COLO668 (cell line): ENCODE data around the gene DENND1C.
"Not testable (repeated sequence)": the region's sequence is repeated elsewhere in the genome, so short reads cannot be mapped to it uniquely, and the experiment has no call there.

ENCODE experiments used
- DNase-seq: peaks from one replicate; lab custom pipeline; 2025; ENCODE audit not compliant: unreplicated experiment; lab: John Stamatoyannopoulos, UW

Gene DENND1C

GRCh38 chr19:6508028-6508771, 26.6 kb upstream of the DENND1C start:
- not testable (repeated sequence) for DNase-seq

GRCh38 chr19:6503407-6504201, 22.0 kb upstream of the DENND1C start:
- no peak for DNase-seq

DNA sequence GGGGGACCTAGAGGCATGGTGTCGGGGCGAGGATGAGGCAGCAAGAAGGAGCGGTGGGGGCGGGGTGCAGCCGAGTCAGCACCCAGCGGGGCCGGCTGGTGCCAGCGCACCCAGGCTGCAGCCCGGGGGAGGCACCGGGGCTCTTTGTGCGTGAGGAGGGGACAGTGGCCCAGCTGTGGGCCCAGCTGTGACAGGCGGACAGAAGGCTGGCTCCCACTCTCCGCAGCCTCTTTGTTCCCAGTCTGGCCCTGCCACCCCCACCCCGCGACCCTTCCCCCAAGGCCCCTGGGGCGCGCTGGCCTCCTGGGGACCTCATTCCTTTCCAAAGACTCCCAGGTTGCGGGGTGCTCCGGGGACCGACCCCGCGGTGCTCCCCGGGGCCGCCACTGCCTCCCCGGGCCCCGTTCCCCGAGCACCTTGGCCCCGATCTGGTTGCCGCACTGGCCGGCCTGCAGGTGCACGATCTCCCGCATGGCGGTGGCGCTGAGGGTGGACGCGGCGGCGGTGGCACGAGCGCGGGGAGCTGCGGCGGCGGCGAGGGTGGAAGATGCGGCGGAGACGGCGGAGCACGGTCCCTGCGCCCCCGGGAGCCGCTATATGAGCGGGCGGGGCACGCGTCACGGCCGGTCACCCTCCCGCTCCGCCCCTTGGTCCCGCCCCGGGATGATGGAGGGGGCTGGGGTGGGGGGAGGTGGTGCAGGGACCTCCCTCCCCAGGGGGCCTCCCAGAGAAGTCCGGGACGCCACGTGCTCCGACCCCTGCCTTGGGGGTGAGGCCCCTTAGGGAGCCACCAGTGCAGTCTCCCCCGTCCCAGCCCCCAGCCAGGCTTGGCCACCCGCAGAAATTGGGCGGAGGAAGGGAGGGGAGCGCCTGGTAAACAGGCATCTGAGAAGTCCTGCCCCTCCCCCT, 20.4 kb upstream of the DENND1C start, which contains the start of gene TUBB4A:
Gene TUBB4A (minus strand): TSS at position 570 of the 909 bp plus-strand sequence. CDS start 97 bp downstream, at position 473.
- no peak for DNase-seq

DNA sequence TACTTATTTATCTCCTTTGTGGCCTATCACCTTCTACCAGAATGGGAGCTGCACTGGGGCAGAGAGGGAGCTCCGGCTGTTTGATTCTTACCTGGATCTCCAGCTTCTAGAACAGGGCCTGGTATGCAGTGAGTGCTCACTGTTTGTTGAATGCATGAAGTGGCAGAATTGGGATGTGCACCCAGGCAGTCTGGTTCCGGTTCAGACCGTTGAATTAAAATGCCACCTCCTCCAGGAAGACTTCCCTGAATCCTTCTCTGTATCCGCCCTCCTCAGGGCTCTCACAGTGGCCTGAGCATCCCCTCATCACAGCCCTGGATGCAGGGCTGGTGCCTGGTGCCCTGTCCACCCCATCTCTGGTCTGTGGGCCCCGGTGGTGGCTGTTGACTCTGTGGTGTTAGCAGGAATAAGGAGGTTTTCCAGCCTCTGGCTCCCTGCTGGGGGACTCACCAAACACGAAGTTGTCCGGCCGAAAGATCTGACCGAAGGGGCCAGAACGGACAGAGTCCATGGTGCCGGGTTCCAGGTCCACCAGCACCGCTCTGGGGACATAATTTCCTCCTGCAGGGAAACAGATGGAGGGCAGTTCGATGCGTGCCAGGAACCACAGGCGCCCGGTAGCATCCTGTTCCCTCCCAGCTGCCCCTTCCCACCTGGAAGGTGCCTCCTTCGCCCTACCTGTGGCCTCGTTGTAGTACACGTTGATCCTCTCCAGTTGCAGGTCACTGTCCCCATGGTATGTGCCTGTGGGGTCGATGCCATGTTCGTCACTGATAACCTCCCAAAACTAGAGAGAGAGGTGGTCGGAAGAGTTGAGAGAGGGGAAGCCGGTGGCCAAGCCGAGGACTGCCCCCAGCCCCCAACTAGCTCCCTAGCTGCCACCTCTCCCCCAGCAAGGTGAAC, 19.5 kb upstream of the DENND1C start:
- DNase-seq: no peak

GRCh38 chr19:6499052-6499790, 17.6 kb upstream of the DENND1C start:
- no peak for DNase-seq

- DNase-seq: no peak
Observed at GRCh38 chr19:6498294-6499036, 16.9 kb upstream of the DENND1C start.

DNA sequence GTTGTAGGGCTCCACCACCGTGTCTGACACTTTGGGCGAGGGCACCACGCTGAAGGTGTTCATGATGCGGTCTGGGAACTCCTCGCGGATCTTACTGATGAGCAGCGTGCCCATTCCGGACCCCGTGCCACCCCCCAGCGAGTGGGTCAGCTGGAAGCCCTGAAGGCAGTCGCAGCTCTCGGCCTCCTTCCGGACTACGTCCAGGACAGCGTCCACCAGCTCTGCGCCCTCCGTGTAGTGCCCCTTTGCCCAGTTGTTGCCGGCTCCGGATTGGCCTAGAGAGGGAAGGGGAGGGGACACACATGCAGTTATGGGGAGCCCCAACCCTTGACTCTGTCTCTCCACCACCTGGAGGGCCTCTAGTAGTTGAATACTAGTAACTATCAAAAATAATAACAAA, 14.4 kb upstream of the DENND1C start:
- DNase-seq: no peak

DNA sequence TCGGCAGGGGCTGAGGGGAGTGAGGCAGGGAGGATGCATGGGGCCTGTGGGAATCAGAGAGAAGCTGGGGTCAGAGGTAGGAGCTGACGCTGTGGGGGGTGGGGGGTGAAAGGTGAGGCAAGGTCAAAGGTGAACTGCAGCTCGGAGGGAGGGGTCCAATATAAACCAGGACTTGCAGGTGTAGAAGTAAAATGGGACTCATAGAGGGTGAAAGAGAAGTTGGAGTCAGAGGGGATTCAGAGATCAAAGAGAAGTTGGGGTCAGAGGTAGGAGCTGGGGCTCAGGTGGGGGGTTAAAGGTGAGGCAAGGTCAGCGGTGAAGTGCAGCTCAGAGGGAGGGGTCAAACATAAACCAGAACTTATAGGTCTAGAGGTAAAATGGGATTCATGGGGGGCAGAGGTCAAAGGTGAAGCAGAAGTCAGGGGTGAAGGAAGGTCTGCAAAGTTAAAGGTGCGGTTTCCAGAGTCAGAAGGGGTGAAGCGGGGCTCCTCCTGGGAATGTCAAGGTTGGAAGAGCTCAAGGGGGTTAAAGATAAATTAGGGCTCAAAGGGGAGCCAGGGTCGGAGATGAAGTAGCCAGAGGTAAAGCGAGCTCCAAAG, 12.9 kb upstream of the DENND1C start:
- no peak for DNase-seq

- DNase-seq: no peak
Observed at GRCh38 chr19:6491802-6492592, 10.4 kb upstream of the DENND1C start.

GRCh38 chr19:6490134-6490533, 8.5 kb upstream of the DENND1C start:
- no peak for DNase-seq

- no peak for DNase-seq
Observed at GRCh38 chr19:6489278-6490061, 7.9 kb upstream of the DENND1C start.

DNA sequence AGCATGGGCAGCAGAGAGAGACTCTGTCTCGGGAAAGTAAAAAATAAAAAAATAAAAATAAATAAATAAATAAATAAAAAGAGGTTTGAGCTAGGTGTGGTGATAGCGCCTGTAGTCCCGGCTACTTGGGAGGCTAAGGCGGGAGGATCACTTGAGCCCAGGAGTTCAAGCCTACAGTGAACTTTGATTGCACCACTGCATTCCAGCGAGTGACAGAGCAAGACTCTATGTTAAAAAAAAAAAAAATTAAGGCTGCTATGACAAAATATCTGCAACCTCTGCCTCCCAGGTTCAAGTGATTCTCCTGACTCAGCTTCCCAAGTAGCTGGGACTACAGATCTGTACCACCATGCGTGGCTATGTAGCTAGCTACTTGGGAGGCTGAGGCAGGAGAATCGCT, 3.2 kb upstream of the DENND1C start:
- DNase-seq: no peak

GRCh38 chr19:6484230-6484629, 2.6 kb upstream of the DENND1C start:
- no peak for DNase-seq

- no peak for DNase-seq
Observed at GRCh38 chr19:6483235-6483634, 1.6 kb upstream of the DENND1C start.

GRCh38 chr19:6482343-6482686, 728 bp upstream of the DENND1C start:
- DNase-seq: no peak

DNA sequence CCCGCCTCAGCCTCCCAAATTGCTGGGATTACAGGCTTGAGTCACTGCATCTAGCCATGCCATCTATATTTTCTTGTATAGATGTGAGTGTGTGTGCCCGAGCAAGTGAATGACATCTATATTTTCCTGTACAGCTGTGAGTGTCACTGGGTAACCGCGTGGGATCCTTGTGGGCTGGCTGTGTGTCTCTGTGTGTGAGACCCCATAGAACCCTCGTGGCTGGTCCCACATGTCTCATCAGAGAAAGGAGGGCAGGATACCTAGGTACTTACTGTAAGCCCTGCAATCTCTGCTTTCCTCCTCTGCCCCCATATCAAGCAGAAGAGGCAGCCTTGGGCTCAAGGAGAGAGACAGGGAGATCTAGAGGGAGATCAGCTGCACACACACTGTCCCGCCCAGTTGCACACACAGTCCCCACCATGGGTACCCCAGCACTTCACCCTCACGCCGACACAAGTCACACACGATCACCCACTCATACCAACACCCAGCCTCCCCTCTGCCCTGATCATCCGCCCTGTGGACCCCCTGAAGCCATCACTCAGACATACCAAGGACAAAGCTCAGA, 655 bp downstream of the DENND1C start:
- DNase-seq: no peak
